HEK293 (cell line): Measurements from ENCODE around the gene RHBDF1.

ENCODE experiments used
- AEBP2 ChIP-seq: fragments of 450-650 bp; formaldehyde crosslinking; IDR thresholded peaks from 2 replicates; pipeline ENCODE4 v1.5.1; 2016; ENCODE audit warnings: missing biosample characterization, missing genetic modification characterization, borderline replicate concordance
- GLI4 ChIP-seq: fragments of 450-650 bp; formaldehyde crosslinking; IDR thresholded peaks from 2 replicates; pipeline ENCODE4 v1.5.1; 2016; ENCODE audit warnings: missing biosample characterization, missing genetic modification characterization
- HIC1 ChIP-seq: fragments of 450-650 bp; formaldehyde crosslinking; IDR thresholded peaks from 2 replicates; pipeline ENCODE4 v1.5.1; 2016; ENCODE audit warnings: missing biosample characterization, missing genetic modification characterization
- KLF17 ChIP-seq: fragments of 450-650 bp; formaldehyde crosslinking; IDR thresholded peaks from 2 replicates; pipeline ENCODE4 v1.5.1; 2016; ENCODE audit warnings: missing biosample characterization, missing genetic modification characterization
- OVOL3 ChIP-seq: fragments of 450-650 bp; formaldehyde crosslinking; IDR thresholded peaks from 2 replicates; pipeline ENCODE4 v1.5.1; 2016; ENCODE audit warnings: missing biosample characterization, missing genetic modification characterization
- ZBTB48 ChIP-seq: fragments of 450-650 bp; formaldehyde crosslinking; IDR thresholded peaks from 2 replicates; pipeline ENCODE4 v1.5.1; 2016; ENCODE audit warnings: missing biosample characterization, missing genetic modification characterization
- ZNF138 ChIP-seq: fragments of 450-650 bp; formaldehyde crosslinking; IDR thresholded peaks from 2 replicates; pipeline ENCODE4 v1.5.1; 2016; ENCODE audit warnings: missing biosample characterization, missing genetic modification characterization, borderline replicate concordance
- ZNF157 ChIP-seq: fragments of 450-650 bp; formaldehyde crosslinking; IDR thresholded peaks from 2 replicates; pipeline ENCODE4 v1.5.1; 2016; ENCODE audit warnings: missing biosample characterization, missing genetic modification characterization
- ZNF214 ChIP-seq: fragments of 450-650 bp; formaldehyde crosslinking; IDR thresholded peaks from 2 replicates; pipeline ENCODE4 v1.5.1; 2017; ENCODE audit warnings: missing biosample characterization, mild to moderate bottlenecking, missing genetic modification characterization, borderline replicate concordance
- ZNF324 ChIP-seq: fragments of 450-650 bp; formaldehyde crosslinking; IDR thresholded peaks from 2 replicates; pipeline ENCODE4 v1.5.1; 2016; ENCODE audit warnings: missing biosample characterization, missing genetic modification characterization
- ZNF354C ChIP-seq: fragments of 450-650 bp; formaldehyde crosslinking; IDR thresholded peaks from 2 replicates; pipeline ENCODE4 v1.5.1; 2016; ENCODE audit warnings: missing biosample characterization, missing genetic modification characterization, low read depth, borderline replicate concordance
- ZNF37A ChIP-seq: fragments of 450-650 bp; IDR thresholded peaks from 2 replicates; pipeline ENCODE4 v1.5.1; 2018; ENCODE audit warnings: missing biosample characterization, missing genetic modification characterization
- ZNF488 ChIP-seq: fragments of 450-650 bp; formaldehyde crosslinking; IDR thresholded peaks from 2 replicates; pipeline ENCODE4 v1.5.1; 2016; ENCODE audit warnings: missing biosample characterization, missing genetic modification characterization
- ZNF510 ChIP-seq: fragments of 450-650 bp; formaldehyde crosslinking; IDR thresholded peaks from 2 replicates; pipeline ENCODE4 v1.5.1; 2018; ENCODE audit warnings: mild to moderate bottlenecking, missing genetic modification characterization, missing biosample characterization; ENCODE audit not compliant: insufficient replicate concordance
- ZNF521 ChIP-seq: fragments of 450-650 bp; formaldehyde crosslinking; IDR thresholded peaks from 2 replicates; pipeline ENCODE4 v1.5.1; 2017; ENCODE audit warnings: missing biosample characterization, mild to moderate bottlenecking, missing genetic modification characterization
- ZNF555 ChIP-seq: fragments of 450-650 bp; formaldehyde crosslinking; conservative IDR thresholded peaks from 2 replicates; pipeline ENCODE4 v1.5.1; 2017; ENCODE audit warnings: missing biosample characterization, mild to moderate bottlenecking, missing genetic modification characterization, inconsistent platforms
- ZNF558 ChIP-seq: fragments of 450-650 bp; formaldehyde crosslinking; IDR thresholded peaks from 2 replicates; pipeline ENCODE4 v1.5.1; 2016; ENCODE audit warnings: missing biosample characterization, missing genetic modification characterization
- ZNF626 ChIP-seq: fragments of 450-650 bp; sonication (Bioruptor Pico); formaldehyde crosslinking; IDR thresholded peaks from 2 replicates; pipeline ENCODE4 v1.5.1; 2018; ENCODE audit warnings: missing biosample characterization, missing genetic modification characterization, inconsistent platforms
- ZNF645 ChIP-seq: fragments of 450-650 bp; formaldehyde crosslinking; IDR thresholded peaks from 2 replicates; pipeline ENCODE4; 2016; ENCODE audit warnings: missing biosample characterization, missing genetic modification characterization
- ZNF707 ChIP-seq: fragments of 450-650 bp; formaldehyde crosslinking; IDR thresholded peaks from 2 replicates; pipeline ENCODE4 v1.5.1; 2016; ENCODE audit warnings: missing biosample characterization, missing genetic modification characterization
- ZNF776 ChIP-seq: fragments of 450-650 bp; formaldehyde crosslinking; IDR thresholded peaks from 2 replicates; pipeline ENCODE4 v1.5.0; 2017; ENCODE audit warnings: missing biosample characterization, missing genetic modification characterization, borderline replicate concordance
- ZNF785 ChIP-seq: fragments of 450-650 bp; formaldehyde crosslinking; IDR thresholded peaks from 2 replicates; pipeline ENCODE4 v1.5.1; 2016; ENCODE audit warnings: missing biosample characterization, missing genetic modification characterization
- ZNF792 ChIP-seq: fragments of 450-650 bp; formaldehyde crosslinking; IDR thresholded peaks from 2 replicates; pipeline ENCODE4 v1.5.1; 2016; ENCODE audit warnings: missing biosample characterization, missing genetic modification characterization
- ZSCAN18 ChIP-seq: fragments of 450-650 bp; formaldehyde crosslinking; IDR thresholded peaks from 2 replicates; pipeline ENCODE4 v1.5.1; 2016; ENCODE audit warnings: missing biosample characterization, missing genetic modification characterization
- TF ChIP-seq, protein P1 (sequence below): fragments of 450-650 bp; formaldehyde crosslinking; IDR thresholded peaks from 2 replicates; pipeline ENCODE4 v1.5.1; 2016; ENCODE audit warnings: missing biosample characterization, missing genetic modification characterization
- TF ChIP-seq, protein P2 (sequence below): fragments of 450-650 bp; IDR thresholded peaks from 2 replicates; pipeline ENCODE4 v1.5.1; 2018; ENCODE audit warnings: missing biosample characterization, mild to moderate bottlenecking, missing genetic modification characterization

The RHBDF1 gene

DNA sequence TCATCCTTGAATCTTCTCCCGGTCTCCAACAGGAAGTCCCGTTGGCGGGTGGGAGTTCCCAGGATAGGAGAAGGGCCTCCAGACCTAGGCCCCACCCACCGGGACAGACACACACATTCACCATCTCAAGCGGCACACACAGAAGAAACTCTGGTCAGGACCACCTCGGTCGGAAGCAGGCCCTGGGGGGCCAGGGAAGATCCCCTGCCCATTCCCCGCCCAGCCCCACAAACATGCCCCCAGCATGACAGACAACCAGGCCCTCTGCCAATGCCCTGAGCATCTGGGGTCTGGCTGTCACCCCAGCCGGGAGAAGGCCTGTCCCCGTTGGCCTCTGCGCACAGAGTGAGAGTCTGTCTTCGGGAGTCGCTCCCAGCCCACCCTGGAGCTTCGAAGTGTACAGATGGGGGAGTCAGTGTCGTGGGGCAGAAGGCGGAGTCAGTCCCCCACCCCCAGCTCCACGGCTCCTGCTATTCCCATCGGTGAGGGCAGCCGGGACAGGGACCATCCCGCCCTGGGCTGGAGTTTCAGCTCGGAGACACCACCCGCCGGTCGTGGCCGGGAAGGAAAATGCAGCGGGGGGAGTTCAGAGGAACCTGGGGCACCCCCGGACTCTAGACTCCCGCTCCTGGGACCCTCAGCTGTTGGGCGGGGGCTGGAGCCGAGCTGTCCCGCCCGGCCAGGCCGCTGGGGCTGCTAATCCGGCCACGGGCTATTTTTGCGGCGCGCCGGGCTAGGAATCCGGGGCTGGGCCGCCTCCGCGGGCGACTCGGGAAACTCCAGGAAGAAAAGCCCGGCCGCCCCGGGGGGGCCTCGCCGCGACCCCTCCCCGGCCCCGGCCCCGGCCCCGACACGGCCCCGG lies 660 bp downstream of the RHBDF1 start (continued):
- TF ChIP-seq, protein P1, sequence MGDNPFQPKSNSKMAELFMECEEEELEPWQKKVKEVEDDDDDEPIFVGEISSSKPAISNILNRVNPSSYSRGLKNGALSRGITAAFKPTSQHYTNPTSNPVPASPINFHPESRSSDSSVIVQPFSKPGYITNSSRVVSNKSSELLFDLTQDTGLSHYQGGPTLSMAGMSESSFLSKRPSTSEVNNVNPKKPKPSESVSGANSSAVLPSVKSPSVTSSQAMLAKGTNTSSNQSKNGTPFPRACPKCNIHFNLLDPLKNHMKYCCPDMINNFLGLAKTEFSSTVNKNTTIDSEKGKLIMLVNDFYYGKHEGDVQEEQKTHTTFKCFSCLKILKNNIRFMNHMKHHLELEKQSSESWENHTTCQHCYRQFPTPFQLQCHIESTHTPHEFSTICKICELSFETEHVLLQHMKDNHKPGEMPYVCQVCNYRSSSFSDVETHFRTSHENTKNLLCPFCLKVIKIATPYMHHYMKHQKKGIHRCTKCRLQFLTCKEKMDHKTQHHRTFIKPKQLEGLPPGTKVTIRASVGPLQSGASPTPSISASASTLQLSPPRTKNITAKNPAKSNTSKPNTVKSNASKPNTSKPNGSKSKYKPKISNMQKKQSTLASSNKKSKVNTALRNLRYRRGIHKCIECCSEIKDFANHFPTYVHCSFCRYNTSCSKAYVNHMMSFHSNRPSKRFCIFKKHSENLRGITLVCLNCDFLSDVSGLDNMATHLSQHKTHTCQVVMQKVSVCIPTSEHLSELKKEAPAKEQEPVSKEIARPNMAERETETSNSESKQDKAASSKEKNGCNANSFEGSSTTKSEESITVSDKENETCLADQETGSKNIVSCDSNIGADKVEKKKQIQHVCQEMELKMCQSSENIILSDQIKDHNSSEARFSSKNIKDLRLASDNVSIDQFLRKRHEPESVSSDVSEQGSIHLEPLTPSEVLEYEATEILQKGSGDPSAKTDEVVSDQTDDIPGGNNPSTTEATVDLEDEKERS (tag by site-specific recombination), result no peak
- no peak for TF ChIP-seq ZNF138 (tag by site-specific recombination)
- TF ChIP-seq ZNF157 (tag by site-specific recombination), result no peak
- TF ChIP-seq ZNF785 (tag by site-specific recombination), result no peak
- no peak for TF ChIP-seq ZNF776
- no peak for TF ChIP-seq KLF17 (tag by site-specific recombination)
- TF ChIP-seq ZNF488 (tag by site-specific recombination), result no peak
- no peak for TF ChIP-seq ZNF37A
- no peak for TF ChIP-seq AEBP2
- TF ChIP-seq ZSCAN18 (tag by site-specific recombination), result no peak
- no peak for TF ChIP-seq ZNF792
- TF ChIP-seq, protein P2, sequence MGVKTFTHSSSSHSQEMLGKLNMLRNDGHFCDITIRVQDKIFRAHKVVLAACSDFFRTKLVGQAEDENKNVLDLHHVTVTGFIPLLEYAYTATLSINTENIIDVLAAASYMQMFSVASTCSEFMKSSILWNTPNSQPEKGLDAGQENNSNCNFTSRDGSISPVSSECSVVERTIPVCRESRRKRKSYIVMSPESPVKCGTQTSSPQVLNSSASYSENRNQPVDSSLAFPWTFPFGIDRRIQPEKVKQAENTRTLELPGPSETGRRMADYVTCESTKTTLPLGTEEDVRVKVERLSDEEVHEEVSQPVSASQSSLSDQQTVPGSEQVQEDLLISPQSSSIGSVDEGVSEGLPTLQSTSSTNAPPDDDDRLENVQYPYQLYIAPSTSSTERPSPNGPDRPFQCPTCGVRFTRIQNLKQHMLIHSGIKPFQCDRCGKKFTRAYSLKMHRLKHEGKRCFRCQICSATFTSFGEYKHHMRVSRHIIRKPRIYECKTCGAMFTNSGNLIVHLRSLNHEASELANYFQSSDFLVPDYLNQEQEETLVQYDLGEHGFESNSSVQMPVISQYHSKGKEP (tag by site-specific recombination), result no peak
- TF ChIP-seq ZBTB48 (tag by site-specific recombination), result no peak
- no peak for TF ChIP-seq ZNF521 (tag by site-specific recombination)
- TF ChIP-seq ZNF645 (tag by site-specific recombination), result no peak
- no peak; the same call in 1 of the 2 replicates for TF ChIP-seq HIC1
- TF ChIP-seq ZNF510 (tag by site-specific recombination), result no peak
- TF ChIP-seq OVOL3 (tag by site-specific recombination), result no peak
- TF ChIP-seq ZNF214 (tag by site-specific recombination), result no peak
- TF ChIP-seq ZNF707 (tag by site-specific recombination), result no peak
- TF ChIP-seq ZNF558 (tag by site-specific recombination), result no peak
- no peak for TF ChIP-seq GLI4 (tag by site-specific recombination)
- TF ChIP-seq ZNF626 (tag by site-specific recombination), result no peak
- TF ChIP-seq ZNF324 (tag by site-specific recombination), result no peak
- TF ChIP-seq ZNF354C, result no peak
- no peak for TF ChIP-seq ZNF555
